K562 (cell line): Measurements from ENCODE around the gene KIF5C. TPM values are rescaled to one million over a fixed set of nuclear protein-coding genes. Genes with fewer than 3 reads are reported as not detected.

Source experiments
- ATAC-seq: fragments of 200-7000 bp; cut with Tn5 transposase; 3 replicates; pipeline ENCODE4 v1.9.1; 2020; ENCODE audit warnings: moderate library complexity
- BruUV-seq: library from RNA; stranded (reverse); fragments of 400-500 nt; replicated peaks from 2 replicates; lab custom pipeline; 2021; lab: Mats Ljungman, UMichigan
- CTCF ChIA-PET: fragments of 300-600 bp; formaldehyde crosslinking; extraction: SDS; loops from one replicate; lab custom pipeline; 2021; ENCODE audit warnings: low intra/inter-chr PET ratio; lab: Yijun Ruan, JAX
- POLR2A ChIA-PET: fragments of 300-600, 350-650 bp; sonication (Branson Sonifier 250); formaldehyde crosslinking; extraction: SDS; loops from one replicate; lab custom pipeline; 2021; ENCODE audit warnings: antibody characterized with exemption, inconsistent platforms; lab: Yijun Ruan, JAX
- DNase-seq, 4 experiments: peaks; one replicate each; pipeline versions ENCODE4 v3.0.0 to v3.0.0-alpha.2; 2011 to 2018; ENCODE audit warnings: low spot score in 3 of 4, mixed read lengths in 3 of 4; ENCODE audit errors: extremely low read depth in 1 of 4
- FAIRE-seq: peaks from 2 replicates; lab custom pipeline; 2011; peaks lifted over from hg19 to GRCh38; lab: Jason Lieb, UNC
- H2AFZ ChIP-seq: 2 replicates; pipeline ENCODE4 v1.6.0; 2011; ENCODE audit warnings: low read depth, low read length, control low read depth, inconsistent platforms
- H3K27ac ChIP-seq: fragments of 200-600 bp; 3 replicates; pipeline ENCODE4 v1.8.0; 2011; ENCODE audit warnings: low read depth, mild to moderate bottlenecking, control low read depth, inconsistent platforms, low read length, moderate library complexity, mixed read lengths; ENCODE audit errors: extremely low read depth
- H3K27me3 ChIP-seq, 2 experiments: fragments of 300-600 bp in 1 of 2; 2 replicates in 1 of 2; 3 replicates in 1 of 2; pipeline versions ENCODE4 v1.6.0 to v1.8.0; 2011; ENCODE audit warnings: inconsistent platforms in 2 of 2, low read length in 2 of 2, mild to moderate bottlenecking in 1 of 2, mixed read lengths in 1 of 2, moderate library complexity in 1 of 2; ENCODE audit not compliant: control insufficient read depth in 2 of 2, insufficient read depth in 2 of 2
- H3K36me3 ChIP-seq: fragments of 300-600 bp; 3 replicates; pipeline ENCODE4 v1.8.0; 2011; ENCODE audit warnings: mild to moderate bottlenecking, low read length, inconsistent platforms; ENCODE audit not compliant: control insufficient read depth, insufficient read depth
- H3K4me1 ChIP-seq, 2 experiments: fragments of 200-600 bp in 1 of 2; replicated peaks in 1 of 2; 2 replicates in 1 of 2; 3 replicates in 1 of 2; pipeline versions ENCODE4 v1.5.1 to v1.8.0; 2011; ENCODE audit warnings: inconsistent platforms in 2 of 2, low read length in 2 of 2, mild to moderate bottlenecking in 1 of 2, mixed read lengths in 1 of 2, moderate library complexity in 1 of 2; ENCODE audit not compliant: control insufficient read depth in 2 of 2, insufficient read depth in 2 of 2
- H3K4me2 ChIP-seq: 2 replicates; pipeline ENCODE4 v1.6.1; 2011; ENCODE audit warnings: low read length, control low read depth, inconsistent platforms, mixed read lengths; ENCODE audit not compliant: insufficient read depth
- H3K4me3 ChIP-seq: fragments of 200-600 bp; sonication (generic), shearing (Covaris generic); 2 replicates; pipeline ENCODE4 v1.5.1; 2016; ENCODE audit warnings: control low read depth, inconsistent platforms
- H3K79me2 ChIP-seq: fragments of 200-600 bp; 3 replicates; pipeline ENCODE4 v1.8.0; 2011; ENCODE audit warnings: low read length, inconsistent platforms; ENCODE audit not compliant: control insufficient read depth, insufficient read depth
- H3K9ac ChIP-seq, 2 experiments: 2 replicates each; pipeline versions ENCODE4 v1.6.0 to v1.6.1; 2011; ENCODE audit warnings: low read depth in 2 of 2, low read length in 2 of 2, control low read depth in 1 of 2, inconsistent platforms in 1 of 2, mild to moderate bottlenecking in 1 of 2, mixed read lengths in 1 of 2; ENCODE audit not compliant: insufficient read depth in 1 of 2
- H3K9me1 ChIP-seq: one replicate; pipeline ENCODE4 v1.6.0; 2011; ENCODE audit warnings: inconsistent platforms, mild to moderate bottlenecking, low read length, moderate library complexity; ENCODE audit not compliant: control insufficient read depth, insufficient read depth
- H3K9me3 ChIP-seq: replicated peaks from 2 replicates; pipeline ENCODE4 v1.5.1; 2011; ENCODE audit warnings: low read depth, low read length, inconsistent platforms; ENCODE audit not compliant: control insufficient read depth, insufficient read depth
- H4K20me1 ChIP-seq: replicated peaks from 2 replicates; pipeline ENCODE4 v1.6.1; 2011; ENCODE audit warnings: low read length, inconsistent platforms, mixed read lengths; ENCODE audit not compliant: control insufficient read depth, insufficient read depth
- CCAR2 ChIP-seq: fragments of 200-400 bp; formaldehyde crosslinking; IDR thresholded peaks from 2 replicates; pipeline ENCODE4 v1.6.1; 2017; ENCODE audit warnings: mild to moderate bottlenecking, low read depth, low read length
- FOS ChIP-seq: IDR thresholded peaks from 3 replicates; pipeline ENCODE4 v1.6.1; 2011; ENCODE audit not compliant: insufficient read length; ENCODE audit errors: extremely low read depth
- GTF2A2 ChIP-seq: IDR thresholded peaks from 2 replicates; pipeline ENCODE4 v1.6.1; 2016; ENCODE audit warnings: mild to moderate bottlenecking, missing genetic modification characterization, missing compliant biosample characterization
- HNRNPLL ChIP-seq: fragments of 200-400 bp; formaldehyde crosslinking; IDR thresholded peaks from 2 replicates; pipeline ENCODE4 v1.6.1; 2017; ENCODE audit warnings: low read length, low read depth, mild to moderate bottlenecking; ENCODE audit not compliant: poor library complexity, severe bottlenecking
- IRF1 ChIP-seq: sonication (generic); formaldehyde crosslinking; IDR thresholded peaks from 2 replicates; pipeline ENCODE4 v1.8.0; 2022; ENCODE audit warnings: missing genetic modification reagents, mild to moderate bottlenecking, borderline replicate concordance
- JUND ChIP-seq, 2 experiments: IDR thresholded peaks; 2 replicates in 1 of 2; 3 replicates in 1 of 2; pipeline ENCODE4 v1.6.1; 2011; ENCODE audit warnings: borderline replicate concordance in 2 of 2, low read depth in 2 of 2, low read length in 2 of 2, improper control_type of control experiment in 1 of 2, missing biosample characterization in 1 of 2, missing genetic modification characterization in 1 of 2, missing genetic modification reagents in 1 of 2
- NR1H2 ChIP-seq: sonication (generic); formaldehyde crosslinking; IDR thresholded peaks from 2 replicates; pipeline ENCODE4 v1.4.0; 2020; ENCODE audit warnings: mild to moderate bottlenecking, missing genetic modification reagents
- NR2C2 ChIP-seq, 2 experiments: fragments of 200-800 bp in 1 of 2; sonication (Bioruptor generic) in 1 of 2; sonication (generic) in 1 of 2; formaldehyde crosslinking in 1 of 2; IDR thresholded peaks; 2 replicates each; pipeline versions ENCODE4 v1.6.1 to v1.8.0; 2016 to 2022; ENCODE audit warnings: mild to moderate bottlenecking in 1 of 2, missing compliant biosample characterization in 1 of 2, missing genetic modification characterization in 1 of 2, missing genetic modification reagents in 1 of 2
- SRSF1 ChIP-seq: fragments of 200-400 bp; formaldehyde crosslinking; IDR thresholded peaks from 2 replicates; pipeline ENCODE4 v1.6.1; 2017; ENCODE audit warnings: mild to moderate bottlenecking, low read depth, low read length, moderate library complexity
- TCF3 ChIP-seq: sonication (generic); formaldehyde crosslinking; IDR thresholded peaks from 2 replicates; pipeline ENCODE4 v1.4.0; 2020; ENCODE audit warnings: mild to moderate bottlenecking, missing genetic modification reagents
- YY1 ChIP-seq, 3 experiments: IDR thresholded peaks; 2 replicates each; pipeline ENCODE4 v1.6.1; 2011; ENCODE audit warnings: low read length in 2 of 3, mild to moderate bottlenecking in 2 of 3, moderate library complexity in 2 of 3, borderline replicate concordance in 1 of 3, control low read depth in 1 of 3, low read depth in 1 of 3; ENCODE audit not compliant: insufficient read depth in 3 of 3, insufficient replicate concordance in 2 of 3, control insufficient read depth in 1 of 3, insufficient read length in 1 of 3; ENCODE audit errors: extremely low read depth in 1 of 3
- ZKSCAN3 ChIP-seq: fragments of 250-450 bp; sonication (Bioruptor Pico); IDR thresholded peaks from 2 replicates; pipeline ENCODE4 v1.4.0; 2020
- ZNF212 ChIP-seq: fragments of 450-650 bp; formaldehyde crosslinking; IDR thresholded peaks from 2 replicates; pipeline ENCODE4 v1.4.0; 2020; ENCODE audit warnings: mild to moderate bottlenecking
- ZNF24 ChIP-seq: fragments of 450-650 bp; IDR thresholded peaks from 2 replicates; pipeline ENCODE4 v1.6.1; 2016
- ZNF384 ChIP-seq: IDR thresholded peaks from 2 replicates; pipeline ENCODE4 v1.6.1; 2012; ENCODE audit warnings: low read depth, low read length, improper control_type of control experiment
- ZNF586 ChIP-seq: fragments of 450-650 bp; formaldehyde crosslinking; conservative IDR thresholded peaks from 2 replicates; pipeline ENCODE4 v1.4.0; 2020; ENCODE audit warnings: mild to moderate bottlenecking, moderate library complexity
- ZZZ3 ChIP-seq: fragments of 450-650 bp; IDR thresholded peaks from 2 replicates; pipeline ENCODE4 v1.6.1; 2016; ENCODE audit warnings: antibody characterized with exemption, mild to moderate bottlenecking, moderate library complexity
- WGBS: fragments of 100-300 bp; shearing (Covaris generic); methylation state at CpG from one replicate; pipeline ENCODE4 v1.1.6; 2016; ENCODE audit warnings: low coverage, mixed read lengths; ENCODE audit not compliant: insufficient coverage; ENCODE audit errors: missing lambda C conversion rate; 5-methylcytosine and 5-hydroxymethylcytosine counted together
- in situ Hi-C: fragments of 300-500 bp; cut with MboI; formaldehyde crosslinking; loops from 4 replicates; pipeline ENCODE4 v1.15.0; 2018; ENCODE audit warnings: inconsistent platforms, mixed read lengths
- intact Hi-C: fragments of 100-400 bp; cut with micrococcal nuclease; formaldehyde crosslinking; loops from 2 replicates; pipeline ENCODE4 v1.14.2; 2022
- polyA plus RNA-seq, 8 experiments: library from polyadenylated mRNA; depleted of rRNA in 4 of 8; stranded (reverse) in 5 of 8; unstranded in 3 of 8; fragments of >200 nt; fragmentation: Nextera tagmentation in 2 of 8; fragmentation: Illumina TruSeq in 1 of 8; extraction: Ambion mirVana in 2 of 8; extraction: Trizol in 1 of 8; gene quantifications; 2 replicates each; pipeline versions ENCODE4 v1.2.1 to v1.2.3, GENCODE V29; 2011 to 2014; ENCODE audit warnings: inconsistent platforms in 1 of 8, missing spikeins in 1 of 8
- total RNA-seq, 7 experiments: library from RNA; depleted of rRNA in 6 of 7; stranded (reverse); fragments of >200 nt in 6 of 7; fragmentation: Illumina TruSeq in 2 of 7; extraction: Trizol in 2 of 7; gene quantifications; 2 replicates each; pipeline versions ENCODE4 v1.2.1 to v1.2.3, GENCODE V29; 2011 to 2021; ENCODE audit warnings: low replicate concordance in 1 of 7

The KIF5C gene
- total and polyA plus RNA-seq, 9 of the 15 experiments (the other 6 are each of a cell fraction or from before 2014, with no cell fraction given), result 0.01 to 0.09 (median 0.01) TPM; not detected in 6

DNA sequence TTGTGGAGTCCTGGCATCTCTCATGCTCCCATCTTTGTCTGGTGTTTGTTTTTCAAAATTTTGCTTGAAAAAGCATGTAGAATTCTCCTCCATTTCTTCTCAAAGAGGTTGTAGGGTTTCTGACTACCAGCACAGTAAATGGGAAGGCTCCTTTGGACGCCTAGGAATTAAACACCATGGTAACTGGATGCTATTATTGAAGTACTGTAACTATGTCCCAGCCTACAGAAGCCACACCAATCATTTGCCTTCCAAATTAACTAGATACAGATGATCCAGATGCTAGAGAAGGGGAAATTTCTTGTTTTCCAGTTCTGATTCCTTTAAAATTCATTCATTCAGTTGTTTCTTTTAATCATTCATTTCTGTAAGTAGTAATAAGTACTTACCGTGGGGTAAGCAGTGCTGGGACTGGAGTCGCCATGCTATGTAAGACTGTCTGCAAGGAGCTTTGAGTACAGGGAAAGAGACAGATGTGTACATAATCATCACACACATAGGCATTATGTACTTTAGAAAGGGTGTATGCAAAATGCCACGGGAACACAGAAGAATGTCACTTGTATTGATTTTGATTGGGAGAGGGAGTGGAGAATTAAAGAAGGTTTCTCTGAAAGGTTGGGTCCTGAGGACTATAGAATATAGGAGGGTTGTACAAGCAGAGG, 49.6 kb downstream of the KIF5C start:
- intact Hi-C loops, result loop anchor here (10.0 kb wide), 1 partner anchor 640 kb away; no protein-coding TSS in a partner anchor
- no peak for DNase-seq
- in situ Hi-C loops, result no loop called here
- WGBS, result under 1% methylated on average over 4 of the region's 4 CpGs
- ATAC-seq, result no peak
- ChIA-PET CTCF (interaction anchor here (0.6 kb wide), 1 partner anchor 160 kb away, joined by 3 read pairs; no protein-coding TSS in a partner anchor), POLR2A (no interaction called here)
- no peak overlapping the region for H3K4me3 ChIP-seq
- H3K27ac ChIP-seq, result no peak overlapping the region
- no peak for FAIRE-seq
- H3K9me1 ChIP-seq, result no peaks in the 10 kb centered on the region
- no peaks in the 10 kb centered on the region for H4K20me1 ChIP-seq
- H3K27me3 ChIP-seq, result no peaks in the 10 kb centered on the region
- H2AFZ ChIP-seq, result no peak overlapping the region
- no peaks in the 10 kb centered on the region for H3K79me2 ChIP-seq
- no peak overlapping the region for H3K4me2 ChIP-seq
- no peak for TF ChIP-seq ZNF384
- TF ChIP-seq FOS, result no peak
- TF ChIP-seq ZNF24, result no peak
- no peak for TF ChIP-seq SRSF1
- TF ChIP-seq GTF2A2, result no peak
- no peak for TF ChIP-seq ZNF212
- TF ChIP-seq HNRNPLL, result no peak
- TF ChIP-seq JUND (IDR thresholded peaks at IDR 0.05; ENCODE audit: borderline replicate concordance, low read depth, low read length), result no peak
- TF ChIP-seq JUND (tag; IDR thresholded peaks at IDR 0.05; ENCODE audit: borderline replicate concordance, low read depth, low read length), result no peak
- TF ChIP-seq ZZZ3, result no peak
- no peak for TF ChIP-seq NR1H2 (CRISPR knock-in tag)
- TF ChIP-seq NR2C2 (CRISPR knock-in tag; IDR thresholded peaks at IDR 0.05), result no peak
- no peak for TF ChIP-seq NR2C2 (tag; IDR thresholded peaks at IDR 0.05)
- TF ChIP-seq IRF1 (CRISPR knock-in tag), result no peak
- no peak for TF ChIP-seq TCF3 (CRISPR knock-in tag)
- no peak for TF ChIP-seq CCAR2
- no peak for TF ChIP-seq ZKSCAN3
- TF ChIP-seq YY1 (IDR thresholded peaks at IDR 0.05; ENCODE audit: borderline replicate concordance in 1 of 3, control insufficient read depth in 1 of 3, extremely low read depth in 1 of 3, insufficient read depth in 3 of 3, insufficient read length in 1 of 3, insufficient replicate concordance in 2 of 3, low read depth in 1 of 3, low read length in 2 of 3), result no peak
- no peak for TF ChIP-seq ZNF586 (CRISPR knock-in tag)
- no peak overlapping the region for H3K9ac ChIP-seq
- H3K36me3 ChIP-seq, result no peaks in the 10 kb centered on the region
- H3K9me3 ChIP-seq, result no peaks in the 10 kb centered on the region
- no TSS peak for BruUV-seq
- peaks cover 0 to 8% of the 10 kb centered on the region in 2 experiments; a peak in 2 of 5 replicates for H3K4me1 ChIP-seq
